ENCODE data around the gene PCDHB7.
"Not testable (repeated sequence)": the region's sequence is repeated elsewhere in the genome, so short reads cannot be mapped to it uniquely, and the experiment has no call there.

GRCh38 chr5:141177577-141178191 is 5.2 kb downstream of the PCDHB7 start, which contains the start of gene PCDHB8:
- TF ChIP-seq, protein P1, sequence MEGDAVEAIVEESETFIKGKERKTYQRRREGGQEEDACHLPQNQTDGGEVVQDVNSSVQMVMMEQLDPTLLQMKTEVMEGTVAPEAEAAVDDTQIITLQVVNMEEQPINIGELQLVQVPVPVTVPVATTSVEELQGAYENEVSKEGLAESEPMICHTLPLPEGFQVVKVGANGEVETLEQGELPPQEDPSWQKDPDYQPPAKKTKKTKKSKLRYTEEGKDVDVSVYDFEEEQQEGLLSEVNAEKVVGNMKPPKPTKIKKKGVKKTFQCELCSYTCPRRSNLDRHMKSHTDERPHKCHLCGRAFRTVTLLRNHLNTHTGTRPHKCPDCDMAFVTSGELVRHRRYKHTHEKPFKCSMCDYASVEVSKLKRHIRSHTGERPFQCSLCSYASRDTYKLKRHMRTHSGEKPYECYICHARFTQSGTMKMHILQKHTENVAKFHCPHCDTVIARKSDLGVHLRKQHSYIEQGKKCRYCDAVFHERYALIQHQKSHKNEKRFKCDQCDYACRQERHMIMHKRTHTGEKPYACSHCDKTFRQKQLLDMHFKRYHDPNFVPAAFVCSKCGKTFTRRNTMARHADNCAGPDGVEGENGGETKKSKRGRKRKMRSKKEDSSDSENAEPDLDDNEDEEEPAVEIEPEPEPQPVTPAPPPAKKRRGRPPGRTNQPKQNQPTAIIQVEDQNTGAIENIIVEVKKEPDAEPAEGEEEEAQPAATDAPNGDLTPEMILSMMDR (IDR thresholded peaks at IDR 0.05), result not testable (repeated sequence)
- not testable (repeated sequence) for TF ChIP-seq POLR2A (IDR thresholded peaks at IDR 0.05)

Measured in adrenal gland (tissue), 5 donors.